HEK293 (cell line): ENCODE data around the gene TTLL9.

Experiments
- CTCF ChIA-PET: fragments of 350-600 bp; formaldehyde crosslinking; extraction: SDS; loops from one replicate; lab custom pipeline; 2021; ENCODE audit warnings: antibody characterized with exemption; lab: Yijun Ruan, JAX
- POLR2A ChIA-PET: fragments of 300-600 bp; formaldehyde crosslinking; extraction: SDS; loops from one replicate; lab custom pipeline; 2020; ENCODE audit warnings: antibody characterized with exemption, inconsistent platforms; lab: Yijun Ruan, JAX
- H3K27ac ChIP-seq: fragments of 200-500 bp; sonication (Bioruptor generic); 2 replicates; pipeline ENCODE4 v1.5.1; 2014; ENCODE audit warnings: low read depth, low read length, control low read depth, inconsistent platforms; ENCODE audit errors: extremely low read depth
- H3K36me3 ChIP-seq, 2 experiments: fragments of 200-500 bp in 1 of 2; sonication (Bioruptor generic) in 1 of 2; 1 replicate in 1 of 2; 2 replicates in 1 of 2; pipeline ENCODE4 v1.5.1; 2014 to 2017; ENCODE audit warnings: inconsistent platforms in 2 of 2, low read length in 2 of 2; ENCODE audit not compliant: control insufficient read depth in 2 of 2, insufficient read depth in 1 of 2
- H3K4me1 ChIP-seq: fragments of 200-500 bp; sonication (Bioruptor generic); 2 replicates; pipeline ENCODE4 v1.5.1; 2014; ENCODE audit warnings: mild to moderate bottlenecking, low read length, inconsistent platforms; ENCODE audit not compliant: control insufficient read depth, insufficient read depth
- H3K4me3 ChIP-seq: 2 replicates; pipeline ENCODE4 v1.5.1; 2011; ENCODE audit warnings: low read depth, mild to moderate bottlenecking, control low read depth, low read length, moderate library complexity
- H3K9me3 ChIP-seq: fragments of 200-500 bp; sonication (Bioruptor generic); 2 replicates; pipeline ENCODE4 v1.5.1; 2014; ENCODE audit warnings: low read depth, low read length, inconsistent platforms; ENCODE audit not compliant: control insufficient read depth, insufficient read depth
- BCL11A ChIP-seq: fragments of 450-650 bp; formaldehyde crosslinking; IDR thresholded peaks from 2 replicates; pipeline ENCODE4 v1.5.1; 2016; ENCODE audit warnings: low read depth, missing biosample characterization, missing genetic modification characterization
- MEIS1 ChIP-seq: sonication (generic); formaldehyde crosslinking; IDR thresholded peaks from 2 replicates; pipeline ENCODE4 v1.8.1; 2022; ENCODE audit warnings: missing genetic modification reagents, mild to moderate bottlenecking, borderline replicate concordance
- ZBTB26 ChIP-seq: fragments of 450-650 bp; formaldehyde crosslinking; optimal IDR thresholded peaks from 2 replicates; pipeline ENCODE3; 2016; ENCODE audit warnings: missing biosample characterization, mild to moderate bottlenecking, missing genetic modification characterization
- ZFP37 ChIP-seq: fragments of 450-650 bp; formaldehyde crosslinking; IDR thresholded peaks from 2 replicates; pipeline ENCODE4 v1.5.1; 2016; ENCODE audit warnings: missing biosample characterization, missing genetic modification characterization
- ZFP69B ChIP-seq: fragments of 450-650 bp; formaldehyde crosslinking; IDR thresholded peaks from 2 replicates; pipeline ENCODE4 v1.5.1; 2016; ENCODE audit warnings: missing biosample characterization, missing genetic modification characterization
- ZNF184 ChIP-seq: fragments of 450-650 bp; IDR thresholded peaks from 2 replicates; pipeline ENCODE4 v1.5.1; 2018; ENCODE audit warnings: missing biosample characterization, mild to moderate bottlenecking, missing genetic modification characterization
- ZNF221 ChIP-seq: fragments of 450-650 bp; formaldehyde crosslinking; IDR thresholded peaks from 2 replicates; pipeline ENCODE4 v1.5.1; 2017; ENCODE audit warnings: missing biosample characterization, missing genetic modification characterization, borderline replicate concordance
- ZNF23 ChIP-seq: fragments of 450-650 bp; formaldehyde crosslinking; IDR thresholded peaks from 2 replicates; pipeline ENCODE4 v1.5.1; 2016; ENCODE audit warnings: missing biosample characterization, missing genetic modification characterization, borderline replicate concordance
- ZNF549 ChIP-seq: fragments of 450-650 bp; IDR thresholded peaks from 2 replicates; pipeline ENCODE4 v1.5.1; 2018; ENCODE audit warnings: missing biosample characterization, missing genetic modification characterization, mild to moderate bottlenecking, inconsistent platforms, moderate library complexity
- ZNF654 ChIP-seq: fragments of 450-650 bp; formaldehyde crosslinking; IDR thresholded peaks from 2 replicates; pipeline ENCODE4 v1.5.1; 2016; ENCODE audit warnings: low read depth, missing biosample characterization, missing genetic modification characterization
- ZNF664 ChIP-seq: fragments of 450-650 bp; formaldehyde crosslinking; IDR thresholded peaks from 2 replicates; pipeline ENCODE4 v1.5.1; 2016; ENCODE audit warnings: missing biosample characterization, missing genetic modification characterization
- ZNF777 ChIP-seq: fragments of 450-650 bp; formaldehyde crosslinking; IDR thresholded peaks from 2 replicates; pipeline ENCODE4 v1.5.1; 2017; ENCODE audit warnings: missing biosample characterization, missing genetic modification characterization, borderline replicate concordance
- TF ChIP-seq, protein P1 (sequence below): fragments of 450-650 bp; formaldehyde crosslinking; IDR thresholded peaks from 2 replicates; pipeline ENCODE4 v1.5.1; 2016; ENCODE audit warnings: missing biosample characterization, missing genetic modification characterization
- TF ChIP-seq, protein P2 (sequence below): fragments of 450-650 bp; formaldehyde crosslinking; IDR thresholded peaks from 2 replicates; pipeline ENCODE4 v1.5.1; 2016; ENCODE audit warnings: missing biosample characterization, missing genetic modification characterization, borderline replicate concordance
- TF ChIP-seq, protein P3 (sequence below): fragments of 450-650 bp; formaldehyde crosslinking; IDR thresholded peaks from 2 replicates; pipeline ENCODE4 v1.5.1; 2016; ENCODE audit warnings: missing biosample characterization, missing genetic modification characterization
- TF ChIP-seq, protein P4 (sequence below): fragments of 450-650 bp; formaldehyde crosslinking; IDR thresholded peaks from 2 replicates; pipeline ENCODE4 v1.5.1; 2016; ENCODE audit warnings: missing biosample characterization, missing genetic modification characterization
- TF ChIP-seq, protein P5 (sequence below): fragments of 450-650 bp; formaldehyde crosslinking; IDR thresholded peaks from 2 replicates; pipeline ENCODE4 v1.5.1; 2016; ENCODE audit warnings: missing biosample characterization, missing genetic modification characterization
- TF ChIP-seq, protein P6 (sequence below): fragments of 450-650 bp; formaldehyde crosslinking; IDR thresholded peaks from 2 replicates; pipeline ENCODE4 v1.5.1; 2016; ENCODE audit warnings: missing biosample characterization, missing genetic modification characterization

The TTLL9 gene

GRCh38 chr20:31901615-31902014, 31.2 kb downstream of the TTLL9 start (continued):
- TF ChIP-seq ZFP69B (tag by site-specific recombination) = no peak
- TF ChIP-seq, protein P1, sequence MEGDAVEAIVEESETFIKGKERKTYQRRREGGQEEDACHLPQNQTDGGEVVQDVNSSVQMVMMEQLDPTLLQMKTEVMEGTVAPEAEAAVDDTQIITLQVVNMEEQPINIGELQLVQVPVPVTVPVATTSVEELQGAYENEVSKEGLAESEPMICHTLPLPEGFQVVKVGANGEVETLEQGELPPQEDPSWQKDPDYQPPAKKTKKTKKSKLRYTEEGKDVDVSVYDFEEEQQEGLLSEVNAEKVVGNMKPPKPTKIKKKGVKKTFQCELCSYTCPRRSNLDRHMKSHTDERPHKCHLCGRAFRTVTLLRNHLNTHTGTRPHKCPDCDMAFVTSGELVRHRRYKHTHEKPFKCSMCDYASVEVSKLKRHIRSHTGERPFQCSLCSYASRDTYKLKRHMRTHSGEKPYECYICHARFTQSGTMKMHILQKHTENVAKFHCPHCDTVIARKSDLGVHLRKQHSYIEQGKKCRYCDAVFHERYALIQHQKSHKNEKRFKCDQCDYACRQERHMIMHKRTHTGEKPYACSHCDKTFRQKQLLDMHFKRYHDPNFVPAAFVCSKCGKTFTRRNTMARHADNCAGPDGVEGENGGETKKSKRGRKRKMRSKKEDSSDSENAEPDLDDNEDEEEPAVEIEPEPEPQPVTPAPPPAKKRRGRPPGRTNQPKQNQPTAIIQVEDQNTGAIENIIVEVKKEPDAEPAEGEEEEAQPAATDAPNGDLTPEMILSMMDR = no peak
- TF ChIP-seq, protein P2, sequence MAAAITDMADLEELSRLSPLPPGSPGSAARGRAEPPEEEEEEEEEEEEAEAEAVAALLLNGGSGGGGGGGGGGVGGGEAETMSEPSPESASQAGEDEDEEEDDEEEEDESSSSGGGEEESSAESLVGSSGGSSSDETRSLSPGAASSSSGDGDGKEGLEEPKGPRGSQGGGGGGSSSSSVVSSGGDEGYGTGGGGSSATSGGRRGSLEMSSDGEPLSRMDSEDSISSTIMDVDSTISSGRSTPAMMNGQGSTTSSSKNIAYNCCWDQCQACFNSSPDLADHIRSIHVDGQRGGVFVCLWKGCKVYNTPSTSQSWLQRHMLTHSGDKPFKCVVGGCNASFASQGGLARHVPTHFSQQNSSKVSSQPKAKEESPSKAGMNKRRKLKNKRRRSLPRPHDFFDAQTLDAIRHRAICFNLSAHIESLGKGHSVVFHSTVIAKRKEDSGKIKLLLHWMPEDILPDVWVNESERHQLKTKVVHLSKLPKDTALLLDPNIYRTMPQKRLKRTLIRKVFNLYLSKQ (tag by site-specific recombination) = no peak

- no peaks in the 10 kb centered on the region for H3K9me3 ChIP-seq
- no peaks in the 10 kb centered on the region for H3K36me3 ChIP-seq
- H3K27ac ChIP-seq = no peak overlapping the region
- H3K4me1 ChIP-seq = no peaks in the 10 kb centered on the region
- H3K4me3 ChIP-seq = no peak overlapping the region
- ChIA-PET POLR2A (no interaction called here), CTCF (no interaction called here)
- TF ChIP-seq, protein P3, sequence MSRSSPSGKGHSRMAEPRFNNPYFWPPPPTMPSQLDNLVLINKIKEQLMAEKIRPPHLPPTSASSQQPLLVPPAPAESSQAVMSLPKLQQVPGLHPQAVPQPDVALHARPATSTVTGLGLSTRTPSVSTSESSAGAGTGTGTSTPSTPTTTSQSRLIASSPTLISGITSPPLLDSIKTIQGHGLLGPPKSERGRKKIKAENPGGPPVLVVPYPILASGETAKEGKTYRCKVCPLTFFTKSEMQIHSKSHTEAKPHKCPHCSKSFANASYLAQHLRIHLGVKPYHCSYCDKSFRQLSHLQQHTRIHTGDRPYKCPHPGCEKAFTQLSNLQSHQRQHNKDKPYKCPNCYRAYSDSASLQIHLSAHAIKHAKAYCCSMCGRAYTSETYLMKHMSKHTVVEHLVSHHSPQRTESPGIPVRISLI (tag by site-specific recombination) = no peak
- TF ChIP-seq ZBTB26 (tag by site-specific recombination) = no peak
- TF ChIP-seq ZNF654 (tag by site-specific recombination) = no peak
- no peak for TF ChIP-seq BCL11A (tag by site-specific recombination)
- TF ChIP-seq, protein P4, sequence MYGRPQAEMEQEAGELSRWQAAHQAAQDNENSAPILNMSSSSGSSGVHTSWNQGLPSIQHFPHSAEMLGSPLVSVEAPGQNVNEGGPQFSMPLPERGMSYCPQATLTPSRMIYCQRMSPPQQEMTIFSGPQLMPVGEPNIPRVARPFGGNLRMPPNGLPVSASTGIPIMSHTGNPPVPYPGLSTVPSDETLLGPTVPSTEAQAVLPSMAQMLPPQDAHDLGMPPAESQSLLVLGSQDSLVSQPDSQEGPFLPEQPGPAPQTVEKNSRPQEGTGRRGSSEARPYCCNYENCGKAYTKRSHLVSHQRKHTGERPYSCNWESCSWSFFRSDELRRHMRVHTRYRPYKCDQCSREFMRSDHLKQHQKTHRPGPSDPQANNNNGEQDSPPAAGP (tag by site-specific recombination) = no peak
- TF ChIP-seq ZNF664 (tag by site-specific recombination) = no peak
These were observed 33.4 kb downstream of the TTLL9 start for GRCh38 chr20:31903627-31904386.

DNA sequence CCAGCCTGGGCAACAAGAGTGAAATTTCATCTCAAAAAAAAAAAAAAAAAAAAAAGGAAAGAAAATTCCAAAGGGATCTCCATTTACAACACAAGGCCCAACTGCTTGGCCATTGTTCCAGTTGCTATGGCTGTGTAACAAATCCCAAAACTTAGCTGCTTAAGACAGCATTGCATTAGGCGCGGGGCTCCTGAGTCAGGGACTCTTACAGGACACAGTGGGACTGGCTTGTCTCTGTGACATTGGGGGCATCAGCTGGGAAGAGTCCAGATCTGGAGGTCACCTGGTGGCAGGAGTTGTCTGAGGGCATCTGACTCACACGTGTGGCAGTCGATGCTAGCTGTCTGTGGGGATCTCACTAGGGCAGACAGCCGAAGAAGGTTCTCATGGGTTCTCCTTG, 35.6 kb downstream of the TTLL9 start:
- no peaks in the 10 kb centered on the region for H3K36me3 ChIP-seq
- H3K4me1 ChIP-seq = no peaks in the 10 kb centered on the region
- no peak overlapping the region for H3K4me3 ChIP-seq
- no peak for TF ChIP-seq ZNF549 (tag by site-specific recombination)
- no peak overlapping the region for H3K27ac ChIP-seq
- ChIA-PET POLR2A (no interaction called here), CTCF (no interaction called here)
- no peaks in the 10 kb centered on the region for H3K9me3 ChIP-seq

DNA sequence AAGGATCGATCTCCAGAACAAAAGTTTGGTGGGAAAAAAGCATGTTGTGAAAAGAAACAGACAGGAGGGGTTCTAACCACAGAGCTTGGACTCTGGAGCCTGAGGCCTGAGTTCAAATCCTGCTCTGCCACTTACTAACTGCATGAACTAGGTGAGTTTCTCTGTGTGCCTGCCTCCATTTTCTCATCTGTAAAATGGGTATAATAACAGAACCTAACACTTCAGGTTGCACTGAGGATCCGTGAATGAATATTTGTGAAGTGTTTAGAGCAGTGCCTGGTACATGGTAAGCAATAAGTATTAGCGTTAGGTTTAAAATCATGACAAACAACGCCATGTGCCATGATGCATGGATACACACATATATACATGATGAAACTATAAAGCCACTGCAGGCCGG, 36.6 kb downstream of the TTLL9 start:
- H3K4me1 ChIP-seq = no peaks in the 10 kb centered on the region
- POLR2A ChIA-PET = no interaction called here
- H3K9me3 ChIP-seq = no peaks in the 10 kb centered on the region
- no peak overlapping the region for H3K4me3 ChIP-seq
- CTCF ChIA-PET = no interaction called here
- no peak overlapping the region for H3K27ac ChIP-seq
- no peaks in the 10 kb centered on the region for H3K36me3 ChIP-seq
- TF ChIP-seq, protein P3 (tag by site-specific recombination) = no peak
- no peak for TF ChIP-seq ZNF184 (tag by site-specific recombination)
- TF ChIP-seq, protein P5, sequence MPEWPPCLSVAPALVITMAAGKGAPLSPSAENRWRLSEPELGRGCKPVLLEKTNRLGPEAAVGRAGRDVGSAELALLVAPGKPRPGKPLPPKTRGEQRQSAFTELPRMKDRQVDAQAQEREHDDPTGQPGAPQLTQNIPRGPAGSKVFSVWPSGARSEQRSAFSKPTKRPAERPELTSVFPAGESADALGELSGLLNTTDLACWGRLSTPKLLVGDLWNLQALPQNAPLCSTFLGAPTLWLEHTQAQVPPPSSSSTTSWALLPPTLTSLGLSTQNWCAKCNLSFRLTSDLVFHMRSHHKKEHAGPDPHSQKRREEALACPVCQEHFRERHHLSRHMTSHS = no peak
- TF ChIP-seq ZFP37 = no peak
- TF ChIP-seq, protein P6, sequence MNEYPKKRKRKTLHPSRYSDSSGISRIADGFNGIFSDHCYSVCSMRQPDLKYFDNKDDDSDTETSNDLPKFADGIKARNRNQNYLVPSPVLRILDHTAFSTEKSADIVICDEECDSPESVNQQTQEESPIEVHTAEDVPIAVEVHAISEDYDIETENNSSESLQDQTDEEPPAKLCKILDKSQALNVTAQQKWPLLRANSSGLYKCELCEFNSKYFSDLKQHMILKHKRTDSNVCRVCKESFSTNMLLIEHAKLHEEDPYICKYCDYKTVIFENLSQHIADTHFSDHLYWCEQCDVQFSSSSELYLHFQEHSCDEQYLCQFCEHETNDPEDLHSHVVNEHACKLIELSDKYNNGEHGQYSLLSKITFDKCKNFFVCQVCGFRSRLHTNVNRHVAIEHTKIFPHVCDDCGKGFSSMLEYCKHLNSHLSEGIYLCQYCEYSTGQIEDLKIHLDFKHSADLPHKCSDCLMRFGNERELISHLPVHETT (tag by site-specific recombination) = no peak
- TF ChIP-seq ZNF777 (tag by site-specific recombination) = no peak
- TF ChIP-seq ZNF221 = no peak
- no peak for TF ChIP-seq ZNF23 (tag by site-specific recombination)
- no peak for TF ChIP-seq MEIS1 (CRISPR knock-in tag)
